ENCODE results near the gene SKI. TPM values are rescaled to one million over a fixed set of nuclear protein-coding genes. Genes with fewer than 3 reads are reported as not detected.

Gene SKI
- total RNA-seq, 1 donor, result 36.6 TPM

- no peak for TF ChIP-seq CTCF (IDR thresholded peaks at IDR 0.05; ENCODE audit: insufficient read depth, low read length)
- no peak for DNase-seq (ENCODE audit: low read depth)
- no peak overlapping the region for H3K4me3 ChIP-seq (ENCODE audit: low read depth, low read length)
Observed at GRCh38 chr1:2340918-2341254, 112.8 kb downstream of the SKI start.

DNA sequence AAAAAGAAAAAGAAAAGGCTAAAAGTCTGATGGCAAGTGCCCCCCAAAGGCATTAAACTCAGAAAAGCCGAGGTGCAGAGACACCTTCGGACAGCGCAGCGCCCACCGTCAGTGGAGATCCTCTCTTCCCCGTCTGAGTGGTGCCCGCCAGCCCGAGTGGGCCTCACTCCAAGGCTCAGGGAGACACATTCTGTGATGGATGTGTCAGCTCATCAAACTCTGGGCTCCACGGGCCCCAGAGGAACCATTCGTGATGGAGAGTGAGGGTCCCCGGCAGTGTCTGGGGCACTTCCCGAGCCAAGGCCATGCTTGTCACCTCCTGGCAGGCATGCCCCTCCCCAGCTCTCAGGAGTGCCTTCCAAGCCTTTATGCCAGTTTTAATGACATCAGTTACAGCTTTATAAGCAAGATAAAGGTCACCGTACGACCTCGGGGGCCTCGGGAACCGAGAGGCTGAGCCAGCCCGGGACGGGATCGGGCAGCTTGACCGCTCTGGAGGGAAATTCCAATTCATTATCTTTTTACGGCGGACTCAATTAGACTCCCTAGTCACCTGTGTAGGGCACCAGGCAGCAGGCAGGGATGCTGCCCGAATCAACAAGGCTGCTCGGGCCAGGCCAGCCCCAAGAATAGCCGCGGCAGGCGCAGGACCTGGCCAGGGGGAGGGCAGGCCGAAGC, 113.7 kb downstream of the SKI start:
- no peak for DNase-seq (ENCODE audit: low read depth)
- H3K4me3 ChIP-seq (ENCODE audit: low read depth, low read length), result no peak overlapping the region
- TF ChIP-seq CTCF (IDR thresholded peaks at IDR 0.05; ENCODE audit: insufficient read depth, low read length), result no peak

DNA sequence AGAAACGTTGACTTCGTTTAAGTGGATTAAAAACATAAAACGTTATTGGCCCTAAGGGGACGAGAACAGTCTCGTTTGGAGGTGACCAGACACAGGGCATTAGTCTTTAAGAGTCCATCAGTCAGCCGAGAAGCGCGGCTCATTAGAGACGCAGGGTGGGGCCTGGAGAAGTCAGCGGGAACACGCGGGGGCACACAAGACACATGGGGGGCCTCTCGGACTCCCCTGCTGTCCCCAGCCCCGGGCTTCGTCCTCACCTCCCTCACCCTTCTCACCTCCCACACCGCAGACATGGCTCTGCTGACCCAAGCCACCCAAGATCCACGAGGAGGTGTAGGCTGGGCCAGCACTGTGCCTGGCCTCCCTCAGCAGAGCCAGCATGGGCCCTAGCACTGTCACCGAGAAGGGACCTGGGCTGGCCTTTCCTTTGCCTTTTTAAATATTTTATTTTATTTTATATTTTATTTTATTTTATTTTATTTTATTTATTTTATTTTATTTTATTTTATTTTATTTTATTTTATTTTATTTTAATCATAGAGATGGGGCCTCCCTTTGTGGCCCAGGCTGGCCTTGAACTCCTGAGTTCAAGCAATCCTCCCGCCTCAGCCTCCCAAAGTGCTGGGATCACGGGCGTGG, 114.4 kb downstream of the SKI start:
- DNase-seq (ENCODE audit: low read depth), result no peak
- H3K4me3 ChIP-seq (ENCODE audit: low read depth, low read length), result no peak overlapping the region
- no peak for TF ChIP-seq CTCF (IDR thresholded peaks at IDR 0.05; ENCODE audit: insufficient read depth, low read length)

DNA sequence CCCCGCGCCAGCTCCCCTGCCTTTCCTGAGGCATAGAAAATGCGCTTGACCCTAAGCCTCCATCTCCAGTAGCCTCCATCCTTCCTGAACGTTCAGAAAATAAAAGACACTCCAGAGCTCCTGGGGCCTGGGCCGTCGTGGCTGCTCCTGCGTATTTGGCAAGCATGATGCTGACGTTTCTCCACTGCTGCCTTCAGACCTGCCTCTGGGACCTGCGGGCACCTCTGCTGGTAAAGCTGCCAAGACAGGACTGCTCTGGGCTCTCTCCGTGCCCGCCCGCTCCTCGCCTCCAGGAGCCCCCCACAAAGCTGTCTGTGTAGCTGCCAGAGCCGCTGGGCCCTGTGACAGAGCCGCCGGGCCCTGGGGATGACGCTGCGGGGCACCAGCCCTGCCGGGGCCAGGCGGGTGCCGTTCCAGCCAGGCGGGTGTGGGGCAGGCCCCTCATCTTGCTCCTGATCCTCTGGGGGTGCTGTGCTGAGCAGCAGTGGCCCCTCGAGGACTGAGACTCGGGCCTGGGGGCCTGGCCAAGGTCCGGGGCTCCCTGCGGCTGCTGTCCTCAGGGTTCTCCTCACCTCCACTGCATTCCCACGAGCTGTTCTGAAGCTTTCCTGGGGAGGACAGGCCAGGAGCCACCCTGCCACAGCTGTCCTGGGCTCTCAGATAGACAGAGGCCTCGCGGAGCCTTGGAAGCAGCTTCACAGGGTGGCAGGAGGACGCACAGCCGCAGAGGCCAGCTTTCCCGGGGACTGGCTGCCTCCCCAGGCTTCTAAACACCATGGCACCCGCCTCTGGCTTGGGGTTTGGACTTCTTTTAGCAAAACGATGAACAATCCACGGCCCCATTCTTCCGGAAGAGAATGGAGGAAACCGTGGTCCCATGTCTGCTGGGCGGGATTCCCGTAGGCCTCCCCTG, 115.2 kb downstream of the SKI start:
- no peak for DNase-seq (ENCODE audit: low read depth)
- no peak overlapping the region for H3K4me3 ChIP-seq (ENCODE audit: low read depth, low read length)
- no peak for TF ChIP-seq CTCF (IDR thresholded peaks at IDR 0.05; ENCODE audit: insufficient read depth, low read length)

GRCh38 chr1:2344121-2344681, 116.1 kb downstream of the SKI start:
- TF ChIP-seq CTCF (IDR thresholded peaks at IDR 0.05; ENCODE audit: insufficient read depth, low read length), result no peak
- H3K4me3 ChIP-seq (ENCODE audit: low read depth, low read length), result no peak overlapping the region
- DNase-seq (ENCODE audit: low read depth), result no peak

DNA sequence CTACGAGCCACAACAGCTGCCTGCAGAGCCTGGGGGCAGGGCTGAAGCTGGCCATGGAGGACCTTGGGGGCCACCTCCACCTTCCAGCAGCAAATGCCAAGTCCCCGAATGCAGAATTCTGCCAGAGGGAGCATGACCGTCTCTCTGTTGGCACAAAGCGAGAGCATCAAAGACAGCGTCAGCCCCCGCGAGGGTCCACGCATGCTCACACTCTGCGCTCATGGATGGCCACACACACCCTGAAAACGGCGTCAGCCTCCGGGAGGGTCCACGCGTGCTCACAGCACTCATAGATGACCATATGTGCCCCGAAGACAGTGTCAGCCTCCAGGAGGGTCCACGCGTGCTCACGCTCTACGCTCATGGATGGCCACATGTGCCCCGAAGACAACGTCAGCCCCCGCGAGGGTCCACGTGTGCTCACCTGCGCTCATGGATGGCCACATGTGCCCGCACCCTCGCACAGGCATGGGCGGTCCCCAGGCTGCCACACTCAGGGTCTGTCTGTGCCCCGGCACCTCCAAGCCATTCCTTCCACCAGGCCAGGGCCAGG, 116.7 kb downstream of the SKI start:
- no peak for DNase-seq (ENCODE audit: low read depth)
- no peak overlapping the region for H3K4me3 ChIP-seq (ENCODE audit: low read depth, low read length)
- no peak for TF ChIP-seq CTCF (IDR thresholded peaks at IDR 0.05; ENCODE audit: insufficient read depth, low read length)
